HepG2 (cell line): Measurements from ENCODE around the gene FAM43B. TPM values are rescaled to one million over a fixed set of nuclear protein-coding genes. Genes with fewer than 3 reads are reported as not detected.

Source experiments
- AKAP8 ChIP-seq: sonication (generic); formaldehyde crosslinking; IDR thresholded peaks from 2 replicates; pipeline ENCODE4 v1.5.1; 2020; ENCODE audit warnings: mild to moderate bottlenecking, missing genetic modification reagents
- FOXP1 ChIP-seq, 2 experiments: fragments of 450-650 bp in 1 of 2; IDR thresholded peaks; 2 replicates each; pipeline ENCODE4 v1.6.1; 2017 to 2018; ENCODE audit warnings: antibody characterized with exemption in 1 of 2
- GABPB1 ChIP-seq: IDR thresholded peaks from 2 replicates; pipeline ENCODE4 v1.6.1; 2016; ENCODE audit warnings: mild to moderate bottlenecking, missing genetic modification reagents, moderate library complexity, missing compliant biosample characterization
- HIVEP1 ChIP-seq: sonication (generic); formaldehyde crosslinking; IDR thresholded peaks from 2 replicates; pipeline ENCODE4 v1.4.0; 2020; ENCODE audit warnings: mild to moderate bottlenecking, missing genetic modification reagents
- KDM6A ChIP-seq: IDR thresholded peaks from 2 replicates; pipeline ENCODE4 v1.6.1; 2016; ENCODE audit warnings: low read depth
- LCORL ChIP-seq, 2 experiments: fragments of 450-650 bp in 1 of 2; sonication (generic) in 1 of 2; formaldehyde crosslinking in 1 of 2; IDR thresholded peaks; 2 replicates each; pipeline versions ENCODE4 v1.5.0 to v1.6.1; 2017 to 2020; ENCODE audit warnings: antibody characterized with exemption in 1 of 2, missing genetic modification reagents in 1 of 2
- NAIF1 ChIP-seq: sonication (generic); formaldehyde crosslinking; IDR thresholded peaks from 2 replicates; pipeline ENCODE4 v1.5.0; 2020; ENCODE audit warnings: mild to moderate bottlenecking, missing genetic modification reagents, borderline replicate concordance
- RBAK ChIP-seq: sonication (generic); formaldehyde crosslinking; IDR thresholded peaks from 2 replicates; pipeline ENCODE4 v1.5.1; 2020; ENCODE audit warnings: mild to moderate bottlenecking, missing genetic modification reagents
- RFX3 ChIP-seq: IDR thresholded peaks from 2 replicates; pipeline ENCODE4 v1.6.1; 2016; ENCODE audit warnings: missing biosample characterization, missing genetic modification reagents
- SAFB2 ChIP-seq: sonication (generic); formaldehyde crosslinking; IDR thresholded peaks from 2 replicates; pipeline ENCODE4 v1.5.1; 2020; ENCODE audit warnings: missing genetic modification reagents, low read depth, mild to moderate bottlenecking, borderline replicate concordance
- SRSF9 ChIP-seq: fragments of 200-400 bp; formaldehyde crosslinking; IDR thresholded peaks from 2 replicates; pipeline ENCODE4 v1.6.1; 2018; ENCODE audit warnings: borderline replicate concordance, mild to moderate bottlenecking, low read depth, low read length; ENCODE audit not compliant: insufficient read depth, poor library complexity, severe bottlenecking
- TFAP4 ChIP-seq: sonication (generic); IDR thresholded peaks from 2 replicates; pipeline ENCODE4 v1.6.1; 2016; ENCODE audit warnings: low read depth, borderline replicate concordance
- THAP9 ChIP-seq: sonication (generic); formaldehyde crosslinking; IDR thresholded peaks from 2 replicates; pipeline ENCODE4; 2020; ENCODE audit warnings: missing genetic modification reagents, mild to moderate bottlenecking, borderline replicate concordance
- ZNF180 ChIP-seq: sonication (generic); formaldehyde crosslinking; IDR thresholded peaks from 2 replicates; pipeline ENCODE4 v1.4.0; 2020; ENCODE audit warnings: low read depth, missing genetic modification reagents, borderline replicate concordance
- ZNF484 ChIP-seq: sonication (generic); formaldehyde crosslinking; IDR thresholded peaks from 2 replicates; pipeline ENCODE4 v1.5.1; 2020; ENCODE audit warnings: mild to moderate bottlenecking, low read depth, missing genetic modification reagents, borderline replicate concordance
- ZNF564 ChIP-seq: sonication (generic); formaldehyde crosslinking; IDR thresholded peaks from 2 replicates; pipeline ENCODE4 v1.8.1; 2023; ENCODE audit warnings: mild to moderate bottlenecking, missing genetic modification reagents
- ZNF619 ChIP-seq: sonication (generic); formaldehyde crosslinking; IDR thresholded peaks from 2 replicates; pipeline ENCODE4 v1.4.0; 2020; ENCODE audit warnings: mild to moderate bottlenecking, missing genetic modification reagents
- ZNF709 ChIP-seq: sonication (generic); formaldehyde crosslinking; IDR thresholded peaks from 2 replicates; pipeline ENCODE4 v1.5.0; 2020; ENCODE audit warnings: mild to moderate bottlenecking, missing genetic modification reagents
- ZNF713 ChIP-seq: sonication (generic); formaldehyde crosslinking; IDR thresholded peaks from 2 replicates; pipeline ENCODE4 v1.4.0; 2020; ENCODE audit warnings: mild to moderate bottlenecking, missing genetic modification reagents
- ZNF720 ChIP-seq: sonication (generic); formaldehyde crosslinking; IDR thresholded peaks from 2 replicates; pipeline ENCODE4 v1.4.0; 2020; ENCODE audit warnings: missing genetic modification reagents
- ZNF749 ChIP-seq: sonication (generic); formaldehyde crosslinking; IDR thresholded peaks from 2 replicates; pipeline ENCODE4 v1.8.0; 2022; ENCODE audit warnings: mild to moderate bottlenecking, missing genetic modification reagents, moderate library complexity, borderline replicate concordance
- ZNF83 ChIP-seq: sonication (generic); formaldehyde crosslinking; IDR thresholded peaks from 2 replicates; pipeline ENCODE4 v1.4.0; 2020; ENCODE audit warnings: missing genetic modification reagents, mild to moderate bottlenecking, borderline replicate concordance
- polyA plus RNA-seq, 8 experiments: library from polyadenylated mRNA; depleted of rRNA in 3 of 8; stranded (reverse) in 7 of 8; unstranded in 1 of 8; fragments of >200 nt; fragmentation: Illumina TruSeq in 4 of 8; extraction: Trizol in 4 of 8; gene quantifications; 2 replicates each; pipeline versions ENCODE4 v1.2.1 to v1.2.3, GENCODE V29; 2011 to 2016; ENCODE audit warnings: low read depth in 4 of 8, missing spikeins in 1 of 8, mixed read lengths in 1 of 8; ENCODE audit not compliant: insufficient read depth in 1 of 8
- total RNA-seq, 5 experiments: library from RNA; depleted of rRNA; stranded (reverse); fragments of >200 nt; fragmentation: Illumina TruSeq; extraction: Trizol; gene quantifications; 2 replicates each; pipeline ENCODE4 v1.2.3, GENCODE V29; 2016; ENCODE audit warnings: low read depth in 1 of 5
- TF ChIP-seq, protein P1 (sequence below): sonication (generic); formaldehyde crosslinking; IDR thresholded peaks from 2 replicates; pipeline ENCODE4 v1.4.0; 2020; ENCODE audit warnings: missing genetic modification reagents
- TF ChIP-seq, protein P2 (sequence below): IDR thresholded peaks from 2 replicates; pipeline ENCODE4 v1.6.1; 2012; ENCODE audit warnings: inconsistent platforms

The FAM43B gene
- total and polyA plus RNA-seq, 2 of the 13 experiments (the other 11 are each of a cell fraction or from before 2014, with no cell fraction given) = 0.63 to 3.7 TPM

- TF ChIP-seq ZNF484 (no peak), NAIF1 (CRISPR knock-in tag) (no peak), TFAP4 (no peak), ZNF720 (CRISPR knock-in tag) (no peak), THAP9 (CRISPR knock-in tag) (no peak), RFX3 (CRISPR knock-in tag) (no peak), ZNF749 (CRISPR knock-in tag) (no peak), AKAP8 (CRISPR knock-in tag) (no peak), FOXP1 (IDR thresholded peaks at IDR 0.05) (no peak), FOXP1 (CRISPR knock-in tag; IDR thresholded peaks at IDR 0.05) (no peak; the same call in 1 of the 2 replicates), SRSF9 (no peak), ZNF709 (CRISPR knock-in tag) (no peak), ZNF180 (no peak), ZNF619 (CRISPR knock-in tag) (no peak), RBAK (CRISPR knock-in tag) (no peak), SAFB2 (CRISPR knock-in tag) (no peak), GABPB1 (peak; percentile 19; the same call in 1 of the 2 replicates), ZNF83 (CRISPR knock-in tag) (no peak), KDM6A (CRISPR knock-in tag) (peak; percentile 54; the same call in 1 of the 2 replicates), ZNF713 (no peak), ZNF564 (CRISPR knock-in tag) (no peak), LCORL (IDR thresholded peaks at IDR 0.05) (no peak), LCORL (CRISPR knock-in tag; IDR thresholded peaks at IDR 0.05) (no peak), HIVEP1 (CRISPR knock-in tag) (no peak)
- TF ChIP-seq, protein P1, sequence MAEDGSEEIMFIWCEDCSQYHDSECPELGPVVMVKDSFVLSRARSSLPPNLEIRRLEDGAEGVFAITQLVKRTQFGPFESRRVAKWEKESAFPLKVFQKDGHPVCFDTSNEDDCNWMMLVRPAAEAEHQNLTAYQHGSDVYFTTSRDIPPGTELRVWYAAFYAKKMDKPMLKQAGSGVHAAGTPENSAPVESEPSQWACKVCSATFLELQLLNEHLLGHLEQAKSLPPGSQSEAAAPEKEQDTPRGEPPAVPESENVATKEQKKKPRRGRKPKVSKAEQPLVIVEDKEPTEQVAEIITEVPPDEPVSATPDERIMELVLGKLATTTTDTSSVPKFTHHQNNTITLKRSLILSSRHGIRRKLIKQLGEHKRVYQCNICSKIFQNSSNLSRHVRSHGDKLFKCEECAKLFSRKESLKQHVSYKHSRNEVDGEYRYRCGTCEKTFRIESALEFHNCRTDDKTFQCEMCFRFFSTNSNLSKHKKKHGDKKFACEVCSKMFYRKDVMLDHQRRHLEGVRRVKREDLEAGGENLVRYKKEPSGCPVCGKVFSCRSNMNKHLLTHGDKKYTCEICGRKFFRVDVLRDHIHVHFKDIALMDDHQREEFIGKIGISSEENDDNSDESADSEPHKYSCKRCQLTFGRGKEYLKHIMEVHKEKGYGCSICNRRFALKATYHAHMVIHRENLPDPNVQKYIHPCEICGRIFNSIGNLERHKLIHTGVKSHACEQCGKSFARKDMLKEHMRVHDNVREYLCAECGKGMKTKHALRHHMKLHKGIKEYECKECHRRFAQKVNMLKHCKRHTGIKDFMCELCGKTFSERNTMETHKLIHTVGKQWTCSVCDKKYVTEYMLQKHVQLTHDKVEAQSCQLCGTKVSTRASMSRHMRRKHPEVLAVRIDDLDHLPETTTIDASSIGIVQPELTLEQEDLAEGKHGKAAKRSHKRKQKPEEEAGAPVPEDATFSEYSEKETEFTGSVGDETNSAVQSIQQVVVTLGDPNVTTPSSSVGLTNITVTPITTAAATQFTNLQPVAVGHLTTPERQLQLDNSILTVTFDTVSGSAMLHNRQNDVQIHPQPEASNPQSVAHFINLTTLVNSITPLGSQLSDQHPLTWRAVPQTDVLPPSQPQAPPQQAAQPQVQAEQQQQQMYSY = no peak
- TF ChIP-seq, protein P2, sequence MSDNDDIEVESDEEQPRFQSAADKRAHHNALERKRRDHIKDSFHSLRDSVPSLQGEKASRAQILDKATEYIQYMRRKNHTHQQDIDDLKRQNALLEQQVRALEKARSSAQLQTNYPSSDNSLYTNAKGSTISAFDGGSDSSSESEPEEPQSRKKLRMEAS = peak; percentile 24; the same call in 1 of the 2 replicates
Observed at GRCh38 chr1:20590306-20590777, 38.0 kb downstream of the FAM43B start (continued).
